Astrocyte (in vitro differentiated cells and primary cell): ENCODE results near the gene COG1.

Source experiments
- EZH2 ChIP-seq: IDR thresholded peaks from 2 replicates; pipeline ENCODE4 v1.6.1; 2012; ENCODE audit warnings: mild to moderate bottlenecking, low read length, inconsistent platforms; ENCODE audit not compliant: insufficient read depth
- TF ChIP-seq, protein P1 (sequence below): IDR thresholded peaks from 2 replicates; pipeline ENCODE4 v1.5.1; 2011; ENCODE audit warnings: low read depth, mild to moderate bottlenecking, inconsistent platforms, low read length, moderate library complexity; ENCODE audit not compliant: insufficient read depth

DNA sequence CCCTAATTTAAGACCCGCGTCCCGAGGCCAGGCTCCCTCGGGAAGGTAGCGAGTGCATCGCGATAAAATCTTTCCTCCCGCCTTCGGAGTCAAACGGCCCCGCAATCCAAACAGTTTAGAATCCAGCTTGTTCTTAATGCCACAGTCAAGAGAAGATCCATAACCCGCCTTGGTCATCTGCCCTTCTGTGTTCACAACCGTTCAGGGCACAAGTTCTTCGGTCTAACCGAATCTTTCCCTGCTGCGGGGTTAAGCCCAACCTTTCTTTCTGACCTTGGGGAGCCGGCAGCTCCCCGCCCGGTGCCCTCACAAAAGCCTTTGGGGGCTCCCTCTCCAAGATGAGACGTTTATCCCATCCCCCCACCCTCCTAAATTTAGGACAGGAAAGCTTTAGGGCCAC is 38.5 kb downstream of the COG1 start:
- TF ChIP-seq, protein P1, sequence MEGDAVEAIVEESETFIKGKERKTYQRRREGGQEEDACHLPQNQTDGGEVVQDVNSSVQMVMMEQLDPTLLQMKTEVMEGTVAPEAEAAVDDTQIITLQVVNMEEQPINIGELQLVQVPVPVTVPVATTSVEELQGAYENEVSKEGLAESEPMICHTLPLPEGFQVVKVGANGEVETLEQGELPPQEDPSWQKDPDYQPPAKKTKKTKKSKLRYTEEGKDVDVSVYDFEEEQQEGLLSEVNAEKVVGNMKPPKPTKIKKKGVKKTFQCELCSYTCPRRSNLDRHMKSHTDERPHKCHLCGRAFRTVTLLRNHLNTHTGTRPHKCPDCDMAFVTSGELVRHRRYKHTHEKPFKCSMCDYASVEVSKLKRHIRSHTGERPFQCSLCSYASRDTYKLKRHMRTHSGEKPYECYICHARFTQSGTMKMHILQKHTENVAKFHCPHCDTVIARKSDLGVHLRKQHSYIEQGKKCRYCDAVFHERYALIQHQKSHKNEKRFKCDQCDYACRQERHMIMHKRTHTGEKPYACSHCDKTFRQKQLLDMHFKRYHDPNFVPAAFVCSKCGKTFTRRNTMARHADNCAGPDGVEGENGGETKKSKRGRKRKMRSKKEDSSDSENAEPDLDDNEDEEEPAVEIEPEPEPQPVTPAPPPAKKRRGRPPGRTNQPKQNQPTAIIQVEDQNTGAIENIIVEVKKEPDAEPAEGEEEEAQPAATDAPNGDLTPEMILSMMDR: no peak
- no peak for TF ChIP-seq EZH2
